ENCODE measurements around the gene PICK1.

DNA sequence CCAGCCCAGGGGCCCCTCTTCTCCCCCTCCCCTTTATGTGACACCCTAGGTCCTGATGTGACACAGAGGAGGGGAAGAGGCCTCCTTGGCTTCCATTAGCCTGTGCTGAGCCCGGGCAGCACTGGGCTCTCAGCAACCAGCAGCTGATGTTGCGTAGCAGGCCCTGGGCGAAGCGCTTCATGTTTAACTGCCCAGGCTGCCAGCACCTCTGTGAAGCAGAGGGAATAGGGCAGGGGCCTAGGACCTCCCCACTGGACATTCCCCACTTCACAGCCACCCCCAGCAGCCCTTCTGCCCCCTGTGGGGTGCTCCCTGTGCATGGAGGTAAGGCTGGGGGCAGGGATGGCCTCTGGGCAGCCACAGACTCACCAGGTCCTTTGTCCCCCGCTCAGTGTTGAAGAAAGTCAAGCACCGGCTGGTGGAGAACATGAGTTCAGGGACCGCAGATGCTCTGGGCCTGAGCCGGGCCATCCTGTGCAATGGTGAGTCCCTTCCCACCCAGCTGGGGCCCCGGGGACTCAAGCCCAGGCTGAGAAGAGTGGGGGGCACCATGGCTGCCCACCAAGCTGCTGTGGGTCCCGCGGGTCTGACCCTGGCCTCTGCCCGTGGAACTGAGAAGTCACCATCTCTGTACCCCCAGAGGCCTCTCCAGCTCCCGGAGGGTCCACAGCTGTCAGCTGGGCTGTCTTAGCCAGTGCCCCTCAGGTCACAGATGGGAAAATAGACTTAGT is 11.6 kb downstream of the PICK1 start:
- TF ChIP-seq, protein P1, sequence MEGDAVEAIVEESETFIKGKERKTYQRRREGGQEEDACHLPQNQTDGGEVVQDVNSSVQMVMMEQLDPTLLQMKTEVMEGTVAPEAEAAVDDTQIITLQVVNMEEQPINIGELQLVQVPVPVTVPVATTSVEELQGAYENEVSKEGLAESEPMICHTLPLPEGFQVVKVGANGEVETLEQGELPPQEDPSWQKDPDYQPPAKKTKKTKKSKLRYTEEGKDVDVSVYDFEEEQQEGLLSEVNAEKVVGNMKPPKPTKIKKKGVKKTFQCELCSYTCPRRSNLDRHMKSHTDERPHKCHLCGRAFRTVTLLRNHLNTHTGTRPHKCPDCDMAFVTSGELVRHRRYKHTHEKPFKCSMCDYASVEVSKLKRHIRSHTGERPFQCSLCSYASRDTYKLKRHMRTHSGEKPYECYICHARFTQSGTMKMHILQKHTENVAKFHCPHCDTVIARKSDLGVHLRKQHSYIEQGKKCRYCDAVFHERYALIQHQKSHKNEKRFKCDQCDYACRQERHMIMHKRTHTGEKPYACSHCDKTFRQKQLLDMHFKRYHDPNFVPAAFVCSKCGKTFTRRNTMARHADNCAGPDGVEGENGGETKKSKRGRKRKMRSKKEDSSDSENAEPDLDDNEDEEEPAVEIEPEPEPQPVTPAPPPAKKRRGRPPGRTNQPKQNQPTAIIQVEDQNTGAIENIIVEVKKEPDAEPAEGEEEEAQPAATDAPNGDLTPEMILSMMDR (IDR thresholded peaks at IDR 0.05), result no peak
- TF ChIP-seq EZH2 (IDR thresholded peaks at IDR 0.05), result no peak
- TF ChIP-seq EZH2phosphoT487 (IDR thresholded peaks at IDR 0.05), result no peak

All from neural progenitor cell (in vitro differentiated cells).